IMR-90 (cell line): Measurements from ENCODE around the gene GXYLT2.

Source experiments
- CEBPB ChIP-seq: IDR thresholded peaks from 2 replicates; pipeline ENCODE4 v1.6.1; 2012; ENCODE audit warnings: low read depth, low read length, improper control_type of control experiment
- CHD1 ChIP-seq: IDR thresholded peaks from 2 replicates; pipeline ENCODE4 v1.6.1; 2012; ENCODE audit warnings: low read depth, low read length, improper control_type of control experiment
- FOS ChIP-seq: fragments of 150-350 bp; IDR thresholded peaks from 2 replicates; pipeline ENCODE4 v1.6.1; 2016; ENCODE audit warnings: low read depth, low read length
- MAFK ChIP-seq: IDR thresholded peaks from 2 replicates; pipeline ENCODE4 v1.6.1; 2012; ENCODE audit warnings: low read depth, low read length, improper control_type of control experiment
- MAZ ChIP-seq: IDR thresholded peaks from 2 replicates; pipeline ENCODE4 v1.6.1; 2012; ENCODE audit warnings: low read depth, mild to moderate bottlenecking, low read length, improper control_type of control experiment, moderate library complexity, borderline replicate concordance
- MXI1 ChIP-seq: IDR thresholded peaks from 2 replicates; pipeline ENCODE4 v1.6.1; 2012; ENCODE audit warnings: low read depth, mild to moderate bottlenecking, low read length, moderate library complexity, borderline replicate concordance
- NFE2L2 ChIP-seq: fragments of 150-350 bp; IDR thresholded peaks from 2 replicates; pipeline ENCODE4 v1.6.1; 2016; ENCODE audit warnings: low read depth, mild to moderate bottlenecking, low read length
- POLR2A ChIP-seq: IDR thresholded peaks from 2 replicates; pipeline ENCODE4 v1.6.1; 2012; ENCODE audit warnings: mild to moderate bottlenecking, low read depth, low read length
- RAD21 ChIP-seq: IDR thresholded peaks from 2 replicates; pipeline ENCODE4 v1.6.1; 2012; ENCODE audit warnings: low read length, improper control_type of control experiment
- RFX5 ChIP-seq: IDR thresholded peaks from 2 replicates; pipeline ENCODE4 v1.8.0; 2012; ENCODE audit warnings: low read depth, mild to moderate bottlenecking, low read length, moderate library complexity
- SMC3 ChIP-seq: fragments of 150-350 bp; IDR thresholded peaks from 2 replicates; pipeline ENCODE4 v1.6.1; 2016; ENCODE audit warnings: low read depth, mild to moderate bottlenecking, antibody characterized with exemption, low read length, moderate library complexity
- TF ChIP-seq, protein P1 (sequence below): conservative IDR thresholded peaks from 2 replicates; pipeline ENCODE4 v1.5.1; 2012; ENCODE audit warnings: mild to moderate bottlenecking, low read depth, low read length, improper control_type of control experiment
- TF ChIP-seq, protein P2 (sequence below): fragments of 150-350 bp; IDR thresholded peaks from 2 replicates; pipeline ENCODE4 v1.6.1; 2016; ENCODE audit warnings: low read depth, mild to moderate bottlenecking, low read length, moderate library complexity, borderline replicate concordance

DNA sequence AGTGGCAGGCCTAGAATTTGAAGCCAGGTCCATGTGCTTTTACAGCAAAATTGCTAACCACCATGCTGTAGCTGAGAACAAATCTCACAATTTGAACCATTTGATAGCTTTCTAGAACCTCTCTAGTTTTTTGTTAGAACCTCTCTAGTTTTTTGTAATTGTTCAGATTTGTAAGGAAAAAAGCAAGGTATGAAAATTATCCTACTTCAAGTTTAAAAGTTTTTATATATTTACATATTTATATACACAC is 9.8 kb downstream of the GXYLT2 start:
- TF ChIP-seq, protein P1, sequence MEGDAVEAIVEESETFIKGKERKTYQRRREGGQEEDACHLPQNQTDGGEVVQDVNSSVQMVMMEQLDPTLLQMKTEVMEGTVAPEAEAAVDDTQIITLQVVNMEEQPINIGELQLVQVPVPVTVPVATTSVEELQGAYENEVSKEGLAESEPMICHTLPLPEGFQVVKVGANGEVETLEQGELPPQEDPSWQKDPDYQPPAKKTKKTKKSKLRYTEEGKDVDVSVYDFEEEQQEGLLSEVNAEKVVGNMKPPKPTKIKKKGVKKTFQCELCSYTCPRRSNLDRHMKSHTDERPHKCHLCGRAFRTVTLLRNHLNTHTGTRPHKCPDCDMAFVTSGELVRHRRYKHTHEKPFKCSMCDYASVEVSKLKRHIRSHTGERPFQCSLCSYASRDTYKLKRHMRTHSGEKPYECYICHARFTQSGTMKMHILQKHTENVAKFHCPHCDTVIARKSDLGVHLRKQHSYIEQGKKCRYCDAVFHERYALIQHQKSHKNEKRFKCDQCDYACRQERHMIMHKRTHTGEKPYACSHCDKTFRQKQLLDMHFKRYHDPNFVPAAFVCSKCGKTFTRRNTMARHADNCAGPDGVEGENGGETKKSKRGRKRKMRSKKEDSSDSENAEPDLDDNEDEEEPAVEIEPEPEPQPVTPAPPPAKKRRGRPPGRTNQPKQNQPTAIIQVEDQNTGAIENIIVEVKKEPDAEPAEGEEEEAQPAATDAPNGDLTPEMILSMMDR: no peak
- TF ChIP-seq POLR2A (no peak), MXI1 (no peak), CEBPB (no peak), RFX5 (no peak), FOS (no peak), SMC3 (no peak), MAZ (no peak), RAD21 (no peak), NFE2L2 (no peak), CHD1 (no peak), MAFK (no peak)
- TF ChIP-seq, protein P2, sequence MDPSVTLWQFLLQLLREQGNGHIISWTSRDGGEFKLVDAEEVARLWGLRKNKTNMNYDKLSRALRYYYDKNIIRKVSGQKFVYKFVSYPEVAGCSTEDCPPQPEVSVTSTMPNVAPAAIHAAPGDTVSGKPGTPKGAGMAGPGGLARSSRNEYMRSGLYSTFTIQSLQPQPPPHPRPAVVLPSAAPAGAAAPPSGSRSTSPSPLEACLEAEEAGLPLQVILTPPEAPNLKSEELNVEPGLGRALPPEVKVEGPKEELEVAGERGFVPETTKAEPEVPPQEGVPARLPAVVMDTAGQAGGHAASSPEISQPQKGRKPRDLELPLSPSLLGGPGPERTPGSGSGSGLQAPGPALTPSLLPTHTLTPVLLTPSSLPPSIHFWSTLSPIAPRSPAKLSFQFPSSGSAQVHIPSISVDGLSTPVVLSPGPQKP: no peak
